B cell (primary cell): ENCODE results near the gene SBK1.

Experiments used
- CTCF ChIP-seq: fragments of 200-600 bp; IDR thresholded peaks from one replicate; pipeline ENCODE4 v1.8.0; 2022; ENCODE audit warnings: antibody characterized with exemption, mild to moderate bottlenecking
- EZH2 ChIP-seq: IDR thresholded peaks from 2 replicates; pipeline ENCODE4 v1.6.1; 2012; ENCODE audit warnings: borderline replicate concordance, low read depth, mild to moderate bottlenecking, moderate library complexity, low read length; ENCODE audit not compliant: insufficient read depth, poor library complexity, severe bottlenecking

GRCh38 chr16:28254158-28254557 lies 38.2 kb upstream of the SBK1 start:
- TF ChIP-seq CTCF, result no peak
- TF ChIP-seq EZH2, result no peak
